ENCODE results near the gene IL2RG.

IL2RG gene

DNA sequence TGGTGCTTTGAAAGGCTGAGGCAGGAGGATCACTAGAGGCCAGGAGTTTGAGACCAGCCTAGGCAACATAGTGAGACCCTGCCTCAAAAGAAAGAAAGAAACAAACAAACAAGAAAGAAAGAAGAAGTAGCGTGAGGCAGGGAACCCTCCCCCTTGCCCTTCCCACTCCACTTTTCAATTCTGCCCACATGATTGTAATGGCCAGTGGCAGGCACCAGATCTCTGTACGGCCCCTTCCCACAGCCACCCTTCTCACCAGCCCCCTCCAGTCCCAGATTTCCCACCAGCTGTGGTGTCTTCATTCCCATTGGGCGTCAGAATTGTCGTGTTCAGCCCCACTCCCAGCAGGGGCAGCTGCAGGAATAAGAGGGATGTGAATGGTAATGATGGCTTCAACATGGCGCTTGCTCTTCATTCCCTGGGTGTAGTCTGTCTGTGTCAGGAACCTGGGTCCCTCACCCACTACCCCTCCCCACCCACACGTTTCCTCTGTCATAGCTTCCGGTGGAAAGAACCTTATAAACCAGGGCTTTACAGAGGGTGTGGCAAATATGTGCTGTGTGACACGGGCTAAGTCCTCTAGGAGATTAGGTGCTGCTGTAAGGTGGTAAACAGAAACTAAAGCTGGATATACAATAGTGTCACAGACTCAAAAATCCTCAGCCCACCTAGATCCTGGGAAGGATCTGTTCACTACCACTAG is at the start of gene IL2RG:
Gene IL2RG (minus strand): TSS at position 437 of the 703 bp plus-strand sequence. CDS start 38 bp downstream, at position 399.
- peak; percentile 16 to 51 for DNase-seq (ENCODE audit: low read depth in 1 of 2, low spot score in 1 of 2)

DNA sequence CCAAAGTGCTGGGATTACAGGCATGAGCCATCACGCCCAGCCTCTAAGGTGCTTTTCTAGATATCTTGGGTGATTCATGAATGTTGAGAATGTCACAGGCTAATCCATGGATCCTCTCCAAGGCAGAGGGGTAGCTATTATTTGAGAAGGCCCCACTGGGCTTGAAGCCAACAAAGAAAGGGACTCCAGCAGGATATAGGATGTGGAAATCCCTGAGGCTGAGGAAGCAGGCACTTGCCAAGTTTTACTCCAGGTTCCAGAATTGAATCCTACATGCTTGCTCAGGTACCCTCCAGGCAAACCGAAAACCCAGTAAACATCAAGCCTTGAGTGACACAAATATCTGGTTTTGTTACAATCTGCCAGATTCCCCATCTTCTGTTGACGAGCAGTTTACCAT is 49.1 kb upstream of the IL2RG start:
- no peak for DNase-seq (ENCODE audit: low read depth in 1 of 2, low spot score in 1 of 2)

DNA sequence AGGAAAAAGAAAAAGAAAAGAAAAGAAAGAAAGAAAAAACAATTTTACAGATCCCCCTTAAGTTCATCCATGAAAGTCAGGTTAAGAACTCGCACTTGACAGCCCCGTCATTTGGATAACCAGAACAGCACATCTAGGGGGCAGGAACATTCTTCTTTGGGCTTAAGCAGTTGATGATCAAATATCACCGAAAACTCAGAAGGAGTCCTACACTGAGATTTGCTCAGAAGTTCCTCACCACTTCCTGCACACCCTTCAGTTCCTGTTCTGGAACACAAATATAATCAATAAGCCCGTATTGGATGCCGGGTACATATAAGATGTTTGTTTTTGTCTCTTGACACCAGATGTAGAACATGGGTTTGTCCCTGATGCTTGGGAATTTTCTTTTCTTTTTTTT is 48.0 kb upstream of the IL2RG start:
- no peak for DNase-seq (ENCODE audit: low read depth in 1 of 2, low spot score in 1 of 2)

DNA sequence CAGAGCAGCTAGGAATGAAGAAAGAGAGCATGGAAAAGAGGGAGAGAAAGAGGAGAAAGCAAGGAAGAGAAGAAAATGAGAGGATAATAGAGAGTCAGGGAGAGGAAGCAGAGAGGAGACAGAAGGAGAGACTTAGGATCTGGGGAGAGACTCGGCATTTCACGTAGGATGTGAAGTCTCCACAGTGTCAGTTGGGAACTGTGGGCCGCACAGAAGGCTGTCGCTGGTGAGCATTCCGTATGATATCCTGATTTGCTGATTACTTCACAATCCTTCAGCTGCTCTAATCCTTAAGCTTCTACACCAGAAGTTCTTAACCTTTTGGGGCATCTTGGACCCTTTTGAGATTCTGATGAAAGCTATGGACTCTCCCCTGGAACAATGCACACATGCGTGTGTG is 47.2 kb upstream of the IL2RG start:
- no peak for DNase-seq (ENCODE audit: low read depth in 1 of 2, low spot score in 1 of 2)

DNA sequence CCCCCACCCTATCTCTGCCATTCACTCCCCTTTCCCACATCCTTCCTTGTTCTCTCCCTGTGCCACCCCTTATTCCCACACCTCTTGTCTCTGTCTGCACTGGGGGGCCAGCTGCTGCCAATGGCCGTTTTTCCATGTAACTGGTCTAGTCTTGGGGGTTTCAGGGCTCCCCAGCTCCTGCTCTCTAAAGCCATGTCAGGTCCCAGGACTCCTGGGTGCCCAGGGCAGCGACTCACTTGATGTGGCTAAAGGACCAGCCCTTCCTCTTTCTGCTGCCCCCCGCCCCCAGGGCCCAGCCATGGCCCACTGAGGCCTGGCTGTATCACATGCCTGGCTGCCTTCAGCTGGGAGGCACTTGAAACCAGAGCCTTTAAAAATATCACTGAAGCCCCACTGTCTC is 43.3 kb upstream of the IL2RG start:
- no peak for DNase-seq (ENCODE audit: low read depth in 1 of 2, low spot score in 1 of 2)

DNA sequence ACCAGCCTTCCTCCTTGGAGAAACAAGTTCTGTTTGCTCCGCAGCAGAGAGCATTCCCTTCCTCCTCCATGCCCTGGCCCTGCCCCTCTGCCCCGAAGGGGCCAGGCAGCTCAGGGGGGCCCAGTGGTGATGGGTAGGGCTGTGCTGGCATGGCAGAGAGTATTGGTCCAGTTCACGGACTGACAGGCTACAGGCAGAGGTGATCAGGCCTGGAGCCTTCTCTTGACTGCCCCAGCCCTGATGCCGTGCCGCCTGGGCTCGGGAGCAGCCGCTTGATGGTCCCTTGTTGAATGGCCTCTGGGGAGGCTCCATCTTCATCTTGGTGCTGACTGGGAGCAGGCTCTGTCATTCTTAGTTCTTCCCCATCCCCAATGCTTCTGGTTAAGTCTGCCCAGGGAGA is 42.8 kb upstream of the IL2RG start:
- DNase-seq (ENCODE audit: low read depth in 1 of 2, low spot score in 1 of 2) = no peak

DNA sequence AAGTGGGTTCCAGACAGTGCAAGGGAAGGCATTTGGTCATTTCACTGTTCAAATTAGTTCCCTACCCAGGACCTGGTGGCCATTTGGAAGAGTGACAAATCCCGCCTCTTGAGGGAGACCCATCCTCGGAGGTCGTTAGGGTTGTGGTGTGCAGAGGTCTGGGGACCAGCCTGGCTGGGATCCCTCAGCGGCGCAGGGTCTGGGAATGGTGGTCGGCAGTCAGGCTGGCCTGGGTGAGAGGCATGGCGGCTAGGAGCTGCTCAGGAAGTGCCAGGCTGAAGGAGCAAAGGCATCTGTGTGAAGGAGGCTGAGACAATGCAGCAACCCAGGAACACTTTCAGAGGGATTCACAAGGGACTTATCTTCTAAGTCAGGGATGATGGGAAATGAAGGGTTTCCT is 40.0 kb upstream of the IL2RG start:
- DNase-seq (ENCODE audit: low read depth in 1 of 2, low spot score in 1 of 2) = no peak

DNA sequence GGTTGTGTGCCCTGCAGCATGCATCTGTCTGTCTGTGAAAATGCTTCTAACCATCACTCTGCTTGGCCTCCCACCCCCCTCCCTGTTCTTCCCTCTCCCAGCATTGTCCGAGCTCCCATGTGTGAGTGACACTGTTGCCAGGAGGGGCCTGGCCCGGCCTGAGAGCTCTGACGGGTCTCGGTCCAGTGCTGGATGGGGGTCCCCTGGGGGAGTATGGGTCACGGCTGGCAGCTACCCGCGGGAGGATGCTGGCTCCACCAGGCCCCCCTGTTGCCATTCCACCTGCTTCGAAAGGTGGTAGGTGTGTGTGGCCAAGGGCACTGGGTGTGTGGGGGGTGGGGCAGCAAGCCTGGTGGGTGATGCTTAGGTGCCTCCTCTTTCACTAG is 36.9 kb upstream of the IL2RG start:
- no peak for DNase-seq (ENCODE audit: low read depth in 1 of 2, low spot score in 1 of 2)

DNA sequence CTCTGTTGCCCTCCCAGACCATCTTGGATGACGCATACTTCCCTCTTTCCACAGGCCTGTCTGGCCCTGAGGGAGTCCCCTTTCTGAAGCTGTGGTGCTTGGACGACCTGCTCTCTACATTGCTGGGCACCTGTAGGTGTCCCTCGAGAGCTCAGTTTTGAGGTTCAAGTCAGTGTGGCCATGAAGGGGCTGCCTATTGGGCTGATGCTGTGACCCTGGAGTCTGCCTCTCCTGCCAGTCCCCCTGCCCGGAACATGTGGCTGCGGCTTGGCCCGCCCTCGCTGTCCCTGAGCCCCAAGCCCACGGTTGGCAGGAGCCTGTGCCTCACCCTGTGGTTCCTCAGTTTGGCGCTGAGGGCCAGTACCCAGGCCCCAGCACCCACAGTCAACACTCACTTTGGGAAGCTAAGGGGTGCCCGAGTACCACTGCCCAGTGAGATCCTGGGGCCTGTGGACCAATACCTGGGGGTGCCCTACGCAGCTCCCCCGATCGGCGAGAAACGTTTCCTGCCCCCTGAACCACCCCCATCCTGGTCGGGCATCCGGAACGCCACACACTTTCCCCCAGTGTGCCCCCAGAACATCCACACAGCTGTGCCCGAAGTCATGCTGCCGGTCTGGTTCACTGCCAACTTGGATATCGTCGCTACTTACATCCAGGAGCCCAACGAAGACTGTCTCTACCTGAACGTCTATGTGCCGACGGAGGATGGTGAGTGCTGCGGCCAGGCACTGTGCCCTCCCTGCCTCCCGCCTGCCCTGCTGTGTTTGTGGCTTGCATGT is 36.3 kb upstream of the IL2RG start:
- DNase-seq (ENCODE audit: low read depth in 1 of 2, low spot score in 1 of 2) = no peak

DNA sequence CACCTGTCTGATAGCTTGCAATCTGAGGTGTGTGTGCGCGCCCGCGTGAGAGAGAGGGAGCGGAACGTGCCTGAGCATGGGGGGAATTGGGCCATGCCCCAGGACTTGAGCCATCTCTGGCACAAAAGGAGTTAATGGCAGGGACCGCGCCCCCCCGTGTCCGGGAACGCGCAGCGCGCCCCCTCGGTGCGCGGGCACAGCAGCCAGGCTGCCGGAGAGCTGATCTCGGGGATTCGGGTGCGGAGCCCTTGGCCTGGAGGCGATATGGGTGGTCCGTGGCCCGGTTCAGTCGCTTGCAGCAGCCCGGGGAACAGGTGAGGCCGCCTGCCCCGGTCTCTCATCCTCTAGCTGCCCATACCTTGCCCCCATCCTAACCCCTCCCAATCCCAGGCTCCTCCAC is 33.3 kb upstream of the IL2RG start, which contains the start of gene NLGN3:
Gene NLGN3 (plus strand): TSS at position 191 of the 400 bp plus-strand sequence. CDS start 2,909 bp downstream, outside the sequence.
- no peak for DNase-seq (ENCODE audit: low read depth in 1 of 2, low spot score in 1 of 2)

DNA sequence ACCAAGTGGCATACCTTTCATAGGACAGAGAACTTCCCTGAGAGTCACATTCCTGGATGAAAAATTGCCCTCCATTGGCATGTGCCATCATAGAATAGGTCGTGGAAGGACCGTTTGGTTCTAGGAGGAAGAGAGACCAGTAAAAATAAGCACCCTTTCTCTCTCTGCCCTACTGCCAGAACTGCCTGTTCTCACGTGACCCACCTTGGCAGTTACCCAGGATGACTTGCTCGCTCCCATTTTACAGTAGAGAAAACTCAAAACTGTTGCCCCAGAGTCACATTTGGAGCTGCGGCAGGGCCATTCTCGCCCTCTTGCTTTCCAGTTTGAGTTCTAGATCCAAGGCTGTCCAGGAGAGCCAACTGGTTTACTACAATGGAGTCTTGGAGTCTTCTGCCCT is 32.1 kb upstream of the IL2RG start:
- DNase-seq (ENCODE audit: low read depth in 1 of 2, low spot score in 1 of 2) = no peak

DNA sequence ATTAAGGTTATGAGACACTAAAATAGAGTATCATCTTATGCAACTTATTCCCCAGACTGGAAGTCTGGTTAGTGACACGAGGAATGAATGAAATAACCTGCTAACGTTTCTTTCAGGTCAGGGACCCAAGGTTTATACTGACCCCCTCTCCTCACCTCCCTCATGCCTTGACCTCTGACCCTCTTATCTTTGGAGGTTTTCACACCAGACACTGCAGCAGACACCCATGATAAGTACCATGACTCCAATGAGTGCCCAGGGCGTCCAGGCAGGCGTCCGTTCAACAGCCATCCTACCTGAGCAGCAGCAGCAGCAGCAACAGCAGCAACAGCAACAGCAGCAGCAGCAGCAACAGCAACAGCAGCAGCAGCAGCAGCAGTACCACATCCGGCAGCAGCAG is 29.1 kb upstream of the IL2RG start:
- no peak for DNase-seq (ENCODE audit: low read depth in 1 of 2, low spot score in 1 of 2)

DNA sequence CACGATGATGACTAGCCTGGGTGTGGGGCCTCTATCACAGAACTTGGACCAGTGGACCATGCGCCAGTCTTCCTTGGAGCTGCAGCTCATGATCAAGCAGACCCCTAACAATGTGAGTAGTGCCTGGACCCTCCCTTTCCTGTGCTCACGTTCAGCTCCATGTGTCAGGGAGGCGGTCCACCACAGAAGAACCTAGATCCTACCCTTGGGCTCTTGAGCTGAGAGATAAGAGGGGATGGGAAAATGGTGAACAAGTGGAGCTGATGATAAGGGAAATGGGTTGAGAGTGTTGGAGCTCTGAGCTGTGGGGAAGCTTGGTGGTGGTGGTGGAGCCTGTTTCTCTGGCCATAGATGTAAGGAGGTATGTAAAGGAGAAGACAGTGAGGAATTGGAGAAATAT is 20.1 kb upstream of the IL2RG start:
- no peak for DNase-seq (ENCODE audit: low read depth in 1 of 2, low spot score in 1 of 2)

DNA sequence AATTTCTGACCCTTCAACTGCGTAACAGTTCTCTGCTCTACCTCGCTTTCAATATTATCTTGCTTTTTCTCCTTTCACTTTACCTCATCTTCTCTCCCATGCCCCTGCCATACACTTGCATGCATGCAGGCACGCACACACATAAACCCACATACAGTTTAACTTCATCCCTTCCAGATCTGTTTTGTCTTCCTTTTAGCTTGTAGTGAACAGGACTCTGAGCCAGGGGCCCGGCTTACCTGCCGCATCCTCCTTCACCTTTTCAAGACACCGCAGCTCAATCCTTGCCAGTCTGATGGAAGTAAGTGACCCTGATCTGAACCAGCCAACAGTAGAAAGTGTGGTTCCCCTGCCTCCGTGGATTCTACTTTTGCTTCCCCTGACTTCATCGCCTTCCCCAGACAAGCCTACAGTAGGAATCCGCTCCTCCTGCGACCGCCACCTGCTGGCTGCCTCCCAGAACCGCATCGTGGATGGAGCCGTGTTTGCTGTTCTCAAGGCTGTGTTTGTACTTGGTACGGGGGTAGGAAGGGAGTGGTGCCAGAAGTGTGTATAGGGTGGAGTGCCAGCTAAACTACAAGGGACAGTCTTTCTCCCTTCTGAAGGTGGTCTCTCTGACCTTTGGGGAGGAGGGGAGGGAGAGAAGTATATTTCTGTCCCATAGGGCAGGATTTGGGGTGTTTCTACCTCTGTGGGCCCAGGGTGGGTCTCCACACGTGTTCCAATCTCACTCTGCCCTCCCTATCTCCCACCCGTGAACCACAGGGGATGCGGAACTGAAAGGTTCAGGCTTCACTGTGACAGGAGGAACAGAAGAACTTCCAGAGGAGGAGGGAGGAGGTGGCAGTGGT is 17.8 kb upstream of the IL2RG start:
- peak; percentile 49 to 61 for DNase-seq (ENCODE audit: low read depth in 1 of 2, low spot score in 1 of 2)

DNA sequence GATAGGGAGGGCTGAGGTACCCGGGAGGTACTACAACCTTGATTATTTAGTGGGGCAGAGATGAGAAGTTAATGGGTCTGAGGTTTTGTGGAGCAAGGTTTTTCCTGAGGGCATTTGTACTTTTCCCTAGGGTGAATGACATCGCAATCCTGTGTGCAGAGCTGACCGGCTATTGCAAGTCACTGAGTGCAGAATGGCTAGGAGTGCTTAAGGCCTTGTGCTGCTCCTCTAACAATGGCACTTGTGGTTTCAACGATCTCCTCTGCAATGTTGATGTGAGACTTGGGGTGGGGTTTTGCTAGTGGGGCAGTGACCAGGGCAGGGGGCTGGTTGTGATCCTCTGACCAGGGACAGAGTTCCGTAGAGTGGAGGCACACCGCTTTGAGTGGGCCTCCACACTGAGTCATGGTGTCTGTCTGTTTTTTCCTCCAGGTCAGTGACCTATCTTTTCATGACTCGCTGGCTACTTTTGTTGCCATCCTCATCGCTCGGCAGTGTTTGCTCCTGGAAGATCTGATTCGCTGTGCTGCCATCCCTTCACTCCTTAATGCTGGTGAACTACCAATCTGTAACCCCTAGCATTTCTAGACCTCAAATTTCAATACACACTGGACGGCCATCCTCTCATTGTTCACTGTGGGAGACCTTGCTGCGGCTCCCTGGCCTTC is 16.9 kb upstream of the IL2RG start:
- DNase-seq (ENCODE audit: low read depth in 1 of 2, low spot score in 1 of 2) = no peak

DNA sequence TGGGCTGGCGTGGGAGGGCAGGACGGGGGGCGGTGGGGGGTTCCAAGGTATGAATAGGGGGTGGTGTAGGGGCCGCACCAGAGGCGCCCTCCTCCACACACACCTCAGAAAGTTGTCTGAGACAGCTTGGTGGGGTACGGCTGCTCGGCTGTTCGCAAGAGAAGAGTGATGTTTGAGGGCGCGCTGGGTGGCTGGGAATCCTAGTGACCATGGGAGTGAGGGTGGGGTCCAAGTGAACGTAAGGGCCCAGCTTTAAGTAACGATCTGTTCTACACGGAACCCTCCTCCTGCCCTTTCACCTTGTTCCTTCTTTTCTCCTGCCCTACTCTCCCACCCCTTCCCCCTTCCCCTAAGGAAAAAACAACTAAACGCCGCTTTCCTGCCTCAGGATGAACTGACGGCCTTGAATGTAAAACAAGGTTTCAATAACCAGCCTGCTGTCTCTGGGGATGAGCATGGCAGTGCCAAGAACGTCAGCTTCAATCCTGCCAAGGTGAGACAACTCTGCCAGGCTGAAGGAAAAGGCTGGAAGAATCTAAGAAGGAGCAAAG is 7.7 kb upstream of the IL2RG start:
- DNase-seq (ENCODE audit: low read depth in 1 of 2, low spot score in 1 of 2) = no peak

DNA sequence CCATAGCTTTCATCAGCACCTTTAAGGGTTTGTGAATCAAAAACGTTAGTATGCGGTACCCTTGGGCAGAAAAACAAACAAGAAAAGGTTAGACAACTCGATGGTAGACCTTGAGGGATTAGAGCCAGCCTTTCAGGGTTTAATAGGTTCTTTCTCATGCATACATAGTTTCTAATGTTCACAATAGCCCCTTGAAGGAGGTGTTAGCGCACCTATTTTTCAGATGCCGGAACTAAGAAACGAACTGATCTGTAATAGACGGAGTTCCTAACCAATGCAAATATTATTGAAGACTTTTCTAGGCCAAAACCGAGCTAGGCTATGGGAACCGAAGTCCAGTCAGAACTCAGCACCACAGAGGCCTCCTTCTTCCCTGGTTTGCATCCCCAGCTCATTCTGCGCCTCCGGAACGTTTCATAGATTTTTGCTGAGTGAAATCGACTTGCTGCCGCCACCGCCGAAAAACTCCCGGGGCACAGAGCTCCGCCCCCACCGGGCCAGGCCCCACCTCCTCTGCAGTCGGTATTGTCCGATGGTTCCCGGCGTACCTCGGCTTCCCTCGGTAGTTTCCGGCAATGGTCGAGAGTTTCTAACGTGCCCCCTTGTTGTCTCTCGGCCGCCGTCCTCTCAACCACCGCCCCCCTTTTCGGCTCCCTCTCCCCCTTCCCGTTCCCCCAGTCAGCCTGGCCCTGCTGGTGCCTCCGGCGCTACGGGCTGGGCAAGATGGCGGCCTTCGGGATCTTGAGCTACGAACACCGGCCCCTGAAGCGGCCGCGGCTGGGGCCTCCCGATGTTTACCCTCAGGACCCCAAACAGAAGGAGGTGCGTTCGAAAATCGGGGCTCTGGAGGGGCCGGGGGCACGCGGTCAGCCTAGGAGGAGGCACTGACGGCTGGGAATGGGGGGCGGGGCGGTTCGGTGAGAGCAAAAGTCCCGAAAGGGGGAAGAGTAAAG is 6.9 kb upstream of the IL2RG start, which contains the start of gene MED12:
Gene MED12 (plus strand): TSS at position 565 of the 953 bp plus-strand sequence. CDS start 159 bp downstream, at position 724.
- peak; percentile 55 to 76 for DNase-seq (ENCODE audit: low read depth in 1 of 2, low spot score in 1 of 2)

DNA sequence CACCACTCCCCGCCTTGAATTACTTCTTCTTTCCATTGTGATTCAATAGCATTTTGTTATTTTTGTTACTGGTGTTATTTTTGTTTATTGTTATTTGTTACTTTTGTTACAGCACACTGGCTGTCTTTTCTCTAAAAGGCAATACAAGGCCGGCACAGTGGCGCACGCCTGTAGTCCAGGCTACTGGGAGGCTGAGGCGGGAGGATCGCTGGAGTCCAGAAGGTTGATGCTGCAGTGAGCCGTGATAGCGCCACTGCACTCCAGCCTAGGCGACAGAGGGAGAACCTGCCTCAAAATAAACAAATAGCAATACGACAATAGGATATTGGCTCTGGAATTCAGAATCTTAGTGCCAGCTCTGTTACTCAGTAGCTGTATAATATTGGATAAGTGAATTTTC is 6.0 kb upstream of the IL2RG start:
- no peak for DNase-seq (ENCODE audit: low read depth in 1 of 2, low spot score in 1 of 2)

DNA sequence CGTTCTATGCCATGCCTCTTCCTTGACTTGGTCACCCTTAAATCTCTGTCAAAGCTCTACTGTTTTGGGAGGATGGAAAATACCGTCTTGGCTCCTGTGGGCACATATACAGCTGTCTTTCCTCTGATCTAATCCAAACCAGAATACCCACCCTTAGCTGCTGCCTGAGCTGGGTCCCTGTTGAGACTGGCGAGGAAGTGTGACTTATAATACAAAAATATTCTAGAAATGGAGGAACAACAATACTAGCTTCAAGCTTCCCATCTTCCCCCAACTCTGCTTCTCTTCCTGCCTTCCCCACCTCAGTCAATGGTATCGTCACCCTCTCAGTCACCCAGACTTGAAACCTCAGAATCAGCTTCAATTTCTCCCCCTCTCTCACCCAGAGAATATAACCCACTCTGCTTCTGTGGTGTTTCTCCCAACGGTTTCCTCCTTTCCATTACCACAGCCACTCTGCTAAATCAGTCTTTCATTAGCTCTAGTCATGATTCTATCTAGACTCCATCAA is 599 bp upstream of the IL2RG start:
- no peak for DNase-seq (ENCODE audit: low read depth in 1 of 2, low spot score in 1 of 2)
